ENCODE results near the gene UNC13A.

The UNC13A gene

GRCh38 chr19:17711851-17712250 is 23.7 kb upstream of the UNC13A start:
- no peak overlapping the region for H3K4me3 ChIP-seq (ENCODE audit: low read depth, low read length)
- no peak for DNase-seq (ENCODE audit: low read depth)
- in situ Hi-C loops (cut with HindIII; ENCODE audit: low sequenced_read_pairs): loop anchor here (10.0 kb wide), 1 partner anchor 123 kb away; no protein-coding TSS in a partner anchor
- TF ChIP-seq CTCF (IDR thresholded peaks at IDR 0.05; ENCODE audit: low read depth, low read length, missing control alignments): no peak

DNA sequence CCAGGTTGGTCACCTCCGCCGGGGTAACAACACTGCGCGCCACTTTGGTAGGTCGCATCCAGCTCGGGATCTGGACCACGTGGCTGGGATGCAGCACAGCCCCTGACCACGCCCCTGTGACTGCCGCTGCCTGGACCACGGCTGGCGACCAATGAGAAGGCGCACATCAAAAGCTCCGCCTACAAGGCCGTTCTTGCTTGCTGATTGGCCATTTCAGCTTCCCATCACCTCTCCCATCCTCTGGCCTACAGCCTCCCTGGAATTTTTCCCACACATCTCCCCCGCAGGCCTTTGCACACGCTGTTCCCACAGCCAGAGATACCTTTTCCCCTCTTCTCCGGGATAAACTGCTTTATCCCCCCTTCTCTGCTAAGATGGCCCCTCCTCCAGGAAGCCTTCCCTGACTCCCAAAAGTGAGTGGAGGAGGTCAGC is 18.6 kb upstream of the UNC13A start:
- no peak for DNase-seq (ENCODE audit: low read depth)
- in situ Hi-C loops (cut with HindIII; ENCODE audit: low sequenced_read_pairs): no loop called here
- no peak for TF ChIP-seq CTCF (IDR thresholded peaks at IDR 0.05; ENCODE audit: low read depth, low read length, missing control alignments)
- no peak overlapping the region for H3K4me3 ChIP-seq (ENCODE audit: low read depth, low read length)

- no peak for DNase-seq (ENCODE audit: low read depth)
- peak; percentile 65 for TF ChIP-seq CTCF (IDR thresholded peaks at IDR 0.05; ENCODE audit: low read depth, low read length, missing control alignments)
- H3K4me3 ChIP-seq (ENCODE audit: low read depth, low read length): no peak overlapping the region
- in situ Hi-C loops (cut with HindIII; ENCODE audit: low sequenced_read_pairs): no loop called here
These were observed 15.8 kb upstream of the UNC13A start for GRCh38 chr19:17703824-17704463.

- no peak for DNase-seq (ENCODE audit: low read depth)
- no peak for TF ChIP-seq CTCF (IDR thresholded peaks at IDR 0.05; ENCODE audit: low read depth, low read length, missing control alignments)
- in situ Hi-C loops (cut with HindIII; ENCODE audit: low sequenced_read_pairs): no loop called here
- no peak overlapping the region for H3K4me3 ChIP-seq (ENCODE audit: low read depth, low read length)
These were observed 7.0 kb upstream of the UNC13A start for GRCh38 chr19:17695198-17695597.

- in situ Hi-C loops (cut with HindIII; ENCODE audit: low sequenced_read_pairs): no loop called here
- H3K4me3 ChIP-seq (ENCODE audit: low read depth, low read length): no peak overlapping the region
- no peak for TF ChIP-seq CTCF (IDR thresholded peaks at IDR 0.05; ENCODE audit: low read depth, low read length, missing control alignments)
- DNase-seq (ENCODE audit: low read depth): no peak
These were observed 4.4 kb upstream of the UNC13A start for GRCh38 chr19:17692566-17692965.

GRCh38 chr19:17688853-17689595 is 870 bp upstream of the UNC13A start:
- H3K4me3 ChIP-seq (ENCODE audit: low read depth, low read length): no peak overlapping the region
- no peak for TF ChIP-seq CTCF (IDR thresholded peaks at IDR 0.05; ENCODE audit: low read depth, low read length, missing control alignments)
- no peak for DNase-seq (ENCODE audit: low read depth)
- in situ Hi-C loops (cut with HindIII; ENCODE audit: low sequenced_read_pairs): no loop called here

All from astrocyte of the cerebellum (primary cell).